Measurements from ENCODE around the gene ZGPAT. TPM values are rescaled to one million over a fixed set of nuclear protein-coding genes. Genes with fewer than 3 reads are reported as not detected.

ZGPAT gene
- total and polyA plus RNA-seq, 2 donors (not counting 3 experiments of a cell fraction or from before 2014, with no cell fraction given): 23.1 to 29.3 TPM

DNA sequence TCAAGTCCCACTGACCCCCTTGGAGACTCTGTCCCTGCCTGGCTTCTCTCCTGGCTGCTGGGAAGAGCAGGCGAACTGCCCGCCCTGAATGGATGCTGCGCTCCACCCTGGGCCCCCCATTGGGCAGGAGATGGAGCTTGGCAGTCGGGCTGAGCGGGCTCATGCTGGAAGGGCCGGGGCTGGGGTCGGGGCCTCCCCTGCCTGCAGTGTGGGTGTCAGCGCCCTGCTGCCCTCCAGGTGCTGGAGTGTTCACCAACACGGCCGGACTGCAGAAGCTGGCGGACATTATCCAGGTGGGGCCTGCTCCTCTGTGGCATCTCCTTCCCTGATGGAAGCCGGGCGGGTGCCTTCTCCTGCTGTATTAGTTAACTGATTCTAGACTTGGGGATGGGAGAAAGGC is 27.4 kb upstream of the ZGPAT start:
- no peak overlapping the region for H3K4me3 ChIP-seq (replicated peaks in 1 of 3; ENCODE audit: insufficient read depth in 1 of 3, low read depth in 1 of 3, low read length in 3 of 3)
- no peaks in the 10 kb centered on the region for H3K79me2 ChIP-seq (ENCODE audit: control insufficient read depth, insufficient read depth, low read length)
- H3K9me1 ChIP-seq (replicated peaks; ENCODE audit: control insufficient read depth, extremely low read depth, insufficient read depth, low read length): no peaks in the 10 kb centered on the region
- H3K4me2 ChIP-seq (ENCODE audit: insufficient read depth, low read length): no peak overlapping the region
- intact Hi-C loops (cut with micrococcal nuclease): no loop called here
- dilution Hi-C loops (cut with MboI; ENCODE audit: extremely low pct_ligation_motif_present, low sequenced_read_pairs): no loop called here
- POLR2A ChIA-PET: interaction anchor here (0.6 kb wide), 1 partner anchor 22 kb away, joined by 3 read pairs; the partner anchor contains the start of gene RTEL1
- CTCF ChIA-PET: interaction anchor here (4.1 kb wide), 1 partner anchor 22 kb away, joined by 17 read pairs; the partner anchor contains the start of gene RTEL1
- H4K20me1 ChIP-seq (replicated peaks; ENCODE audit: control insufficient read depth, extremely low read depth, insufficient read depth, low read length): no peaks in the 10 kb centered on the region
- peaks cover 0 to 12% of the 10 kb centered on the region in 2 experiments for H3K36me3 ChIP-seq (ENCODE audit: control insufficient read depth in 2 of 2, extremely low read depth in 1 of 2, insufficient read depth in 2 of 2, low read length in 2 of 2)
- TF ChIP-seq MYC (IDR thresholded peaks at IDR 0.05; ENCODE audit: low read depth, low read length) (no peak), POLR2A (IDR thresholded peaks at IDR 0.05; ENCODE audit: low read depth, low read length) (no peak), JUN (IDR thresholded peaks at IDR 0.05; ENCODE audit: borderline replicate concordance, insufficient read depth, insufficient read length, low read depth) (no peak), POLR2AphosphoS5 (IDR thresholded peaks at IDR 0.05; ENCODE audit: insufficient read depth, low read depth, low read length) (no peak), CTCF (IDR thresholded peaks at IDR 0.05; ENCODE audit: extremely low read depth in 1 of 2, insufficient read depth in 1 of 2, low read depth in 1 of 2, low read length in 2 of 2) (no peak), FOS (IDR thresholded peaks at IDR 0.05; ENCODE audit: borderline replicate concordance, insufficient read depth, low read length) (no peak), EZH2 (IDR thresholded peaks at IDR 0.05; ENCODE audit: borderline replicate concordance, low read depth, low read length, severe bottlenecking) (no peak), GATA2 (IDR thresholded peaks at IDR 0.05; ENCODE audit: insufficient read depth, insufficient read length, low read depth, low read length) (no peak)
- TF ChIP-seq, protein P1, sequence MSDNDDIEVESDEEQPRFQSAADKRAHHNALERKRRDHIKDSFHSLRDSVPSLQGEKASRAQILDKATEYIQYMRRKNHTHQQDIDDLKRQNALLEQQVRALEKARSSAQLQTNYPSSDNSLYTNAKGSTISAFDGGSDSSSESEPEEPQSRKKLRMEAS (IDR thresholded peaks at IDR 0.05; ENCODE audit: insufficient read depth, insufficient read length): no peak
- no peak overlapping the region for H2AFZ ChIP-seq (ENCODE audit: low read depth, low read length)
- H3K9ac ChIP-seq (replicated peaks; ENCODE audit: extremely low read depth, insufficient read depth, low read length): no peak overlapping the region
- H3K9me3 ChIP-seq (replicated peaks; ENCODE audit: control insufficient read depth, insufficient read depth, low read length): no peaks in the 10 kb centered on the region
- H3K27me3 ChIP-seq (ENCODE audit: control insufficient read depth in 2 of 2, insufficient read depth in 2 of 2, low read length in 2 of 2): no peaks in the 10 kb centered on the region
- no peak overlapping the region for H3K27ac ChIP-seq (ENCODE audit: insufficient read depth, low read depth, low read length)
- H3K4me1 ChIP-seq (ENCODE audit: control insufficient read depth, extremely low read depth, insufficient read depth, low read length): peaks cover 26% of the 10 kb centered on the region
- FAIRE-seq (no peak), DNase-seq (ENCODE audit: low read depth, low spot score) (no peak)
- BruUV-seq (replicated peaks): no TSS peak
